Uterus (tissue), 2 donors: ENCODE measurements around the gene PRSS37.

Experiments
- POLR2A ChIP-seq, 2 donors: fragments of 450-650 bp; IDR thresholded peaks; one replicate each; pipeline ENCODE4 v1.6.1; 2016; ENCODE audit warnings: antibody characterized with exemption in 2 of 2, mild to moderate bottlenecking in 1 of 2, moderate library complexity in 1 of 2
- TF ChIP-seq, protein P1 (sequence below), 4 experiments: fragments of 200-600 bp in 2 of 4; fragments of 450-650 bp in 2 of 4; sonication (generic) in 2 of 4; IDR thresholded peaks; one replicate each; pipeline ENCODE4 v1.5.1; 2016 to 2019; ENCODE audit warnings: antibody characterized with exemption in 4 of 4, mild to moderate bottlenecking in 2 of 4, moderate library complexity in 1 of 4

DNA sequence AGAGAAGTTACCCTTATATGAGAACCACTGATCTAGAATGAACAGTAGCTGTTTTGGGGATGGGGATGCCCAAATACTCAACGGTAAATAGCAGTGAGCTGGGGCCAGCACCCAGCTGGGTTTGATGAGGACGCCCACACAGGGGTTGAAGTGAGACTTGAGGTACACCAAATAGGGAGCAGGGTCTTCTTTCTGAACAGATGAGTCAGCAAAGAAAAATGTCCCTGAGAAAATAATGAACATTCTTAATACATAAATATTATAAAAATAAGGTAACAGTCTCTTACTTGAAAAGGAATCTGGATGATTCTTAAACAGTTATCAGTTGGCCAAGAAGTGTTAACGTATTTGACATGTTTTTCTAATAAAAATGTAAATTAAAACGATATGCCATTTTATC, 2.0 kb downstream of the PRSS37 start:
- TF ChIP-seq, protein P1, sequence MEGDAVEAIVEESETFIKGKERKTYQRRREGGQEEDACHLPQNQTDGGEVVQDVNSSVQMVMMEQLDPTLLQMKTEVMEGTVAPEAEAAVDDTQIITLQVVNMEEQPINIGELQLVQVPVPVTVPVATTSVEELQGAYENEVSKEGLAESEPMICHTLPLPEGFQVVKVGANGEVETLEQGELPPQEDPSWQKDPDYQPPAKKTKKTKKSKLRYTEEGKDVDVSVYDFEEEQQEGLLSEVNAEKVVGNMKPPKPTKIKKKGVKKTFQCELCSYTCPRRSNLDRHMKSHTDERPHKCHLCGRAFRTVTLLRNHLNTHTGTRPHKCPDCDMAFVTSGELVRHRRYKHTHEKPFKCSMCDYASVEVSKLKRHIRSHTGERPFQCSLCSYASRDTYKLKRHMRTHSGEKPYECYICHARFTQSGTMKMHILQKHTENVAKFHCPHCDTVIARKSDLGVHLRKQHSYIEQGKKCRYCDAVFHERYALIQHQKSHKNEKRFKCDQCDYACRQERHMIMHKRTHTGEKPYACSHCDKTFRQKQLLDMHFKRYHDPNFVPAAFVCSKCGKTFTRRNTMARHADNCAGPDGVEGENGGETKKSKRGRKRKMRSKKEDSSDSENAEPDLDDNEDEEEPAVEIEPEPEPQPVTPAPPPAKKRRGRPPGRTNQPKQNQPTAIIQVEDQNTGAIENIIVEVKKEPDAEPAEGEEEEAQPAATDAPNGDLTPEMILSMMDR (IDR thresholded peaks at IDR 0.05) = no peak
- TF ChIP-seq POLR2A (IDR thresholded peaks at IDR 0.05) = no peak
